HCT116 (cell line): ENCODE measurements around the gene LDB2. TPM values are rescaled to one million over a fixed set of nuclear protein-coding genes. Genes with fewer than 3 reads are reported as not detected.

Experiments
- ATAC-seq: fragments of 200-7000 bp; cut with Tn5 transposase; 2 replicates; pipeline ENCODE4 v1.9.1; 2020; ENCODE audit warnings: mild to moderate bottlenecking, moderate library complexity
- BruUV-seq: library from RNA; stranded (reverse); fragments of 400-500 nt; replicated peaks from 2 replicates; lab custom pipeline; 2021; lab: Mats Ljungman, UMichigan
- CTCF ChIA-PET: fragments of 300-600 bp; sonication (Branson Sonifier 250); formaldehyde crosslinking; loops from one replicate; lab custom pipeline; 2021; ENCODE audit warnings: antibody characterized with exemption; lab: Charles Lee
- POLR2A ChIA-PET: fragments of 300-600, 350-600 bp; sonication (Branson Sonifier 250); formaldehyde crosslinking; loops from one replicate; lab custom pipeline; 2021; ENCODE audit warnings: antibody characterized with exemption; lab: Charles Lee
- RAD21 ChIA-PET, 2 experiments: fragments of 300-600 bp; sonication (Branson Sonifier 250); formaldehyde crosslinking; loops; one replicate each; lab custom pipeline; 2023; ENCODE audit warnings: low total read pairs in 2 of 2; ENCODE audit not compliant: uncharacterized antibody in 2 of 2, unreplicated experiment in 2 of 2, low non-redundant PET in 1 of 2; lab: Charles Lee
- DNase-seq: peaks from one replicate; pipeline ENCODE4 v3.0.0-alpha.2; 2010; ENCODE audit warnings: low read depth, low spot score
- H2AFZ ChIP-seq: fragments of 200-600 bp; shearing (Covaris generic), sonication (generic); 2 replicates; pipeline ENCODE4 v1.6.1; 2017; ENCODE audit warnings: low read depth, mixed run types, mixed read lengths, antibody characterized with exemption, low read length; ENCODE audit not compliant: poor library complexity, severe bottlenecking
- H3K27ac ChIP-seq: 2 replicates; pipeline ENCODE4 v1.5.1; 2012; ENCODE audit warnings: low read depth, low read length
- H3K27me3 ChIP-seq: fragments of 200-600 bp; sonication (generic); 2 replicates; pipeline ENCODE4 v1.6.1; 2016; ENCODE audit warnings: mixed run types, low read length, mixed read lengths; ENCODE audit not compliant: insufficient read depth
- H3K36me3 ChIP-seq, 2 experiments: fragments of 200-500 bp in 1 of 2; fragments of 200-600 bp in 1 of 2; sonication (Bioruptor generic) in 1 of 2; sonication (generic) in 1 of 2; 2 replicates each; pipeline versions ENCODE4 v1.5.1 to v1.6.1; 2014 to 2016; ENCODE audit warnings: low read length in 2 of 2, inconsistent platforms in 1 of 2, mixed read lengths in 1 of 2, mixed run types in 1 of 2; ENCODE audit not compliant: insufficient read depth in 2 of 2, control insufficient read depth in 1 of 2
- H3K4me1 ChIP-seq, 2 experiments: fragments of 200-600 bp in 1 of 2; sonication (generic) in 1 of 2; 2 replicates each; pipeline versions ENCODE4 v1.5.1 to v1.6.1; 2012 to 2017; ENCODE audit warnings: low read length in 2 of 2, inconsistent platforms in 1 of 2, mild to moderate bottlenecking in 1 of 2, mixed read lengths in 1 of 2, mixed run types in 1 of 2, moderate library complexity in 1 of 2; ENCODE audit not compliant: insufficient read depth in 2 of 2, control insufficient read depth in 1 of 2
- H3K4me2 ChIP-seq: fragments of 200-600 bp; sonication (generic); 2 replicates; pipeline ENCODE4 v1.6.1; 2017; ENCODE audit warnings: mixed run types, low read length, mixed read lengths
- H3K4me3 ChIP-seq, 2 experiments: fragments of 200-600 bp in 1 of 2; sonication (generic) in 1 of 2; replicated peaks in 1 of 2; 2 replicates each; pipeline ENCODE4 v1.5.1; 2011 to 2016; ENCODE audit warnings: low read length in 2 of 2, control low read depth in 1 of 2, low read depth in 1 of 2, mild to moderate bottlenecking in 1 of 2, mixed read lengths in 1 of 2, mixed run types in 1 of 2
- H3K79me2 ChIP-seq: fragments of 200-600 bp; sonication (generic); 2 replicates; pipeline ENCODE4 v1.6.1; 2017; ENCODE audit warnings: mild to moderate bottlenecking, mixed run types, low read length, moderate library complexity, mixed read lengths; ENCODE audit not compliant: insufficient read depth
- H3K9ac ChIP-seq: fragments of 200-600 bp; sonication (generic); 2 replicates; pipeline ENCODE4 v1.6.1; 2016; ENCODE audit warnings: low read length, mixed read lengths
- H3K9me2 ChIP-seq: fragments of 200-600 bp; sonication (generic), shearing (Covaris generic); 2 replicates; pipeline ENCODE4 v1.6.1; 2017; ENCODE audit warnings: mixed run types, mild to moderate bottlenecking, moderate library complexity; ENCODE audit not compliant: insufficient read depth
- H3K9me3 ChIP-seq, 2 experiments: fragments of 200-500 bp in 1 of 2; fragments of 200-600 bp in 1 of 2; sonication (Bioruptor generic) in 1 of 2; sonication (generic) in 1 of 2; 2 replicates each; pipeline ENCODE4 v1.6.1; 2014 to 2017; ENCODE audit warnings: low read length in 2 of 2, mixed read lengths in 2 of 2, inconsistent platforms in 1 of 2, low read depth in 1 of 2, mild to moderate bottlenecking in 1 of 2, mixed run types in 1 of 2, moderate library complexity in 1 of 2; ENCODE audit not compliant: control insufficient read depth in 1 of 2, insufficient read depth in 1 of 2
- H4K20me1 ChIP-seq: fragments of 200-600 bp; sonication (generic), shearing (Covaris generic); 2 replicates; pipeline ENCODE4 v1.6.1; 2017; ENCODE audit warnings: mixed run types, mild to moderate bottlenecking, moderate library complexity; ENCODE audit not compliant: insufficient read depth
- EGR1 ChIP-seq: IDR thresholded peaks from 2 replicates; pipeline ENCODE4 v1.6.1; 2012; ENCODE audit warnings: low read depth
- ELF1 ChIP-seq: IDR thresholded peaks from 2 replicates; pipeline ENCODE4 v1.6.1; 2012; ENCODE audit warnings: low read depth, borderline replicate concordance
- EZH2 ChIP-seq: fragments of 200-600 bp; sonication (generic); IDR thresholded peaks from 2 replicates; pipeline ENCODE4 v1.6.1; 2017; ENCODE audit warnings: antibody characterized with exemption, mixed run types
- EZH2phosphoT487 ChIP-seq: fragments of 200-600 bp; IDR thresholded peaks from 2 replicates; pipeline ENCODE4 v1.6.1; 2018; ENCODE audit warnings: antibody characterized with exemption, borderline replicate concordance
- POLR2A ChIP-seq: IDR thresholded peaks from 2 replicates; pipeline ENCODE4 v1.7.0; 2011; ENCODE audit warnings: borderline replicate concordance; ENCODE audit not compliant: insufficient read depth, insufficient read length; ENCODE audit errors: extremely low read depth
- POLR2AphosphoS5 ChIP-seq: IDR thresholded peaks from 2 replicates; pipeline ENCODE4 v1.6.1; 2011; ENCODE audit warnings: mild to moderate bottlenecking, low read depth, low read length, moderate library complexity
- RAD21 ChIP-seq: IDR thresholded peaks from 2 replicates; pipeline ENCODE4 v1.6.1; 2012; ENCODE audit warnings: low read depth, mild to moderate bottlenecking
- REST ChIP-seq: IDR thresholded peaks from 2 replicates; pipeline ENCODE4 v1.6.1; 2012; ENCODE audit warnings: low read depth
- SRF ChIP-seq: IDR thresholded peaks from 2 replicates; pipeline ENCODE4 v1.6.1; 2012; ENCODE audit warnings: low read depth
- intact Hi-C: fragments of 100-400 bp; cut with micrococcal nuclease; formaldehyde crosslinking; loops from 2 replicates; pipeline ENCODE4 v1.10.0; 2022
- total RNA-seq: library from RNA; stranded (reverse); gene quantifications from one replicate; pipeline ENCODE4 v1.2.1, GENCODE V29; 2021; ENCODE audit not compliant: unreplicated experiment

LDB2 gene
- total RNA-seq, 1 experiment from 2014 or later = 0.12 TPM

- intact Hi-C loops = no loop called here
- no peaks in the 10 kb centered on the region for H3K79me2 ChIP-seq
- H3K9ac ChIP-seq = no peak overlapping the region
- ATAC-seq (no peak), DNase-seq (no peak)
- BruUV-seq = no TSS peak
- H4K20me1 ChIP-seq = no peaks in the 10 kb centered on the region
- H3K4me1 ChIP-seq = no peaks in the 10 kb centered on the region; a peak in 1 of 4 replicates
- H3K4me2 ChIP-seq = no peak overlapping the region
- H2AFZ ChIP-seq = no peak overlapping the region
- CTCF ChIA-PET = no interaction called here
- no peaks in the 10 kb centered on the region for H3K36me3 ChIP-seq
- no peak overlapping the region for H3K27ac ChIP-seq
- H3K9me2 ChIP-seq = no peaks in the 10 kb centered on the region
- TF ChIP-seq RAD21 = no peak
- no peak for TF ChIP-seq EGR1
- TF ChIP-seq EZH2phosphoT487 = no peak
- TF ChIP-seq POLR2AphosphoS5 = no peak
- TF ChIP-seq SRF = no peak
- TF ChIP-seq EZH2 = no peak
- no peak for TF ChIP-seq REST
- no peak for TF ChIP-seq ELF1
- TF ChIP-seq POLR2A = no peak
- H3K27me3 ChIP-seq = no peaks in the 10 kb centered on the region
- RAD21 ChIA-PET = no interaction called here
- no peak overlapping the region for H3K4me3 ChIP-seq
- H3K9me3 ChIP-seq = no peaks in the 10 kb centered on the region
- POLR2A ChIA-PET = no interaction called here
Observed at GRCh38 chr4:16846540-16847117, 51.8 kb downstream of the LDB2 start.
